ENCODE data around the gene HOXA11.

The HOXA11 gene

GRCh38 chr7:27203964-27204594 lies 19.0 kb upstream of the HOXA11 start:
- Histone ChIP-seq H3K9me3 (ENCODE audit: insufficient read depth, low read depth, low read length) (peaks cover 12% of the 10 kb centered on the region), H3K79me1 (ENCODE audit: low read length) (no peaks in the 10 kb centered on the region), H4K12ac (ENCODE audit: low read depth, low read length) (no peak overlapping the region), H2BK120ac (ENCODE audit: insufficient read depth, low read length, poor library complexity) (no peak overlapping the region), H2AFZ (ENCODE audit: insufficient read depth, low read length, poor library complexity) (no peak overlapping the region), H3K36me3 (ENCODE audit: control insufficient read depth in 1 of 2, insufficient read depth in 2 of 2, low read length in 2 of 2) (no peaks in the 10 kb centered on the region), H2BK12ac (ENCODE audit: low read length) (no peak overlapping the region), H3K4me2 (ENCODE audit: low read length) (no peak overlapping the region), H3K27me3 (ENCODE audit: insufficient read depth, low read length) (peaks cover 85% of the 10 kb centered on the region), H4K8ac (ENCODE audit: low read depth, low read length) (no peak overlapping the region), H3K4me1 (ENCODE audit: control insufficient read depth in 1 of 2, insufficient read depth in 2 of 2, low read length in 2 of 2) (peaks cover 14 to 17% of the 10 kb centered on the region in 2 experiments), H2BK5ac (ENCODE audit: low read depth, low read length, poor library complexity) (no peak overlapping the region), H4K91ac (ENCODE audit: low read depth, low read length) (no peak overlapping the region), H3K14ac (ENCODE audit: low read length) (no peak overlapping the region), H3K27ac (ENCODE audit: low read depth, low read length) (no peak overlapping the region), H3K79me2 (ENCODE audit: control insufficient read depth, insufficient read depth, low read length, poor library complexity) (no peaks in the 10 kb centered on the region), H3K9ac (ENCODE audit: low read length) (no peak overlapping the region), H3K18ac (ENCODE audit: low read length) (no peak overlapping the region), H3K23ac (ENCODE audit: low read length) (no peak overlapping the region), H3K4ac (ENCODE audit: low read depth, low read length) (no peak overlapping the region), H2AK5ac (ENCODE audit: low read length) (no peak overlapping the region), H3K4me3 (ENCODE audit: low read depth, low read length) (no peak overlapping the region)
- DNase-seq = no peak
- WGBS (ENCODE audit: extremely low coverage, insufficient coverage, insufficient read length) = no CpG with 5 or more reads among the region's 4 CpGs

- H3K4ac ChIP-seq (ENCODE audit: low read depth, low read length) = no peak overlapping the region
- H3K23ac ChIP-seq (ENCODE audit: low read length) = no peak overlapping the region
- H4K91ac ChIP-seq (ENCODE audit: low read depth, low read length) = no peak overlapping the region
- no peak for DNase-seq
- no peaks in the 10 kb centered on the region for H3K79me1 ChIP-seq (ENCODE audit: low read length)
- no peak overlapping the region for H2BK120ac ChIP-seq (ENCODE audit: insufficient read depth, low read length, poor library complexity)
- no peak overlapping the region for H2BK12ac ChIP-seq (ENCODE audit: low read length)
- no peak overlapping the region for H3K4me3 ChIP-seq (ENCODE audit: low read depth, low read length)
- H4K8ac ChIP-seq (ENCODE audit: low read depth, low read length) = no peak overlapping the region
- H2BK5ac ChIP-seq (ENCODE audit: low read depth, low read length, poor library complexity) = no peak overlapping the region
- no peak overlapping the region for H2AFZ ChIP-seq (ENCODE audit: insufficient read depth, low read length, poor library complexity)
- peaks cover 16 to 20% of the 10 kb centered on the region in 2 experiments for H3K4me1 ChIP-seq (ENCODE audit: control insufficient read depth in 1 of 2, insufficient read depth in 2 of 2, low read length in 2 of 2)
- H3K14ac ChIP-seq (ENCODE audit: low read length) = no peak overlapping the region
- H3K18ac ChIP-seq (ENCODE audit: low read length) = no peak overlapping the region
- WGBS (ENCODE audit: extremely low coverage, insufficient coverage, insufficient read length) = no CpG with 5 or more reads among the region's 10 CpGs
- no peaks in the 10 kb centered on the region for H3K79me2 ChIP-seq (ENCODE audit: control insufficient read depth, insufficient read depth, low read length, poor library complexity)
- no peak overlapping the region for H3K27ac ChIP-seq (ENCODE audit: low read depth, low read length)
- H3K9ac ChIP-seq (ENCODE audit: low read length) = no peak overlapping the region
- H3K36me3 ChIP-seq (ENCODE audit: control insufficient read depth in 1 of 2, insufficient read depth in 2 of 2, low read length in 2 of 2) = no peaks in the 10 kb centered on the region
- H2AK5ac ChIP-seq (ENCODE audit: low read length) = no peak overlapping the region
- H3K27me3 ChIP-seq (ENCODE audit: insufficient read depth, low read length) = peaks cover 86% of the 10 kb centered on the region
- no peak overlapping the region for H4K12ac ChIP-seq (ENCODE audit: low read depth, low read length)
- H3K4me2 ChIP-seq (ENCODE audit: low read length) = no peak overlapping the region
- H3K9me3 ChIP-seq (ENCODE audit: insufficient read depth, low read depth, low read length) = peaks cover 15% of the 10 kb centered on the region
Measured at GRCh38 chr7:27203365-27203953, 18.4 kb upstream of the HOXA11 start.

- DNase-seq = no peak
- Histone ChIP-seq H4K12ac (ENCODE audit: low read depth, low read length) (no peak overlapping the region), H2AFZ (ENCODE audit: insufficient read depth, low read length, poor library complexity) (no peak overlapping the region), H3K79me1 (ENCODE audit: low read length) (no peaks in the 10 kb centered on the region), H2AK5ac (ENCODE audit: low read length) (no peak overlapping the region), H3K27ac (ENCODE audit: low read depth, low read length) (no peak overlapping the region), H2BK120ac (ENCODE audit: insufficient read depth, low read length, poor library complexity) (no peak overlapping the region), H4K91ac (ENCODE audit: low read depth, low read length) (no peak overlapping the region), H3K23ac (ENCODE audit: low read length) (no peak overlapping the region), H3K9me3 (ENCODE audit: insufficient read depth, low read depth, low read length) (peaks cover 15% of the 10 kb centered on the region), H2BK5ac (ENCODE audit: low read depth, low read length, poor library complexity) (no peak overlapping the region), H3K36me3 (ENCODE audit: control insufficient read depth in 1 of 2, insufficient read depth in 2 of 2, low read length in 2 of 2) (no peaks in the 10 kb centered on the region), H3K4me2 (ENCODE audit: low read length) (no peak overlapping the region), H4K8ac (ENCODE audit: low read depth, low read length) (no peak overlapping the region), H3K14ac (ENCODE audit: low read length) (no peak overlapping the region), H2BK12ac (ENCODE audit: low read length) (no peak overlapping the region), H3K4me3 (ENCODE audit: low read depth, low read length) (no peak overlapping the region), H3K27me3 (ENCODE audit: insufficient read depth, low read length) (peaks cover 86% of the 10 kb centered on the region), H3K79me2 (ENCODE audit: control insufficient read depth, insufficient read depth, low read length, poor library complexity) (no peaks in the 10 kb centered on the region), H3K4me1 (ENCODE audit: control insufficient read depth in 1 of 2, insufficient read depth in 2 of 2, low read length in 2 of 2) (peaks cover 16 to 20% of the 10 kb centered on the region in 2 experiments), H3K18ac (ENCODE audit: low read length) (no peak overlapping the region), H3K4ac (ENCODE audit: low read depth, low read length) (no peak overlapping the region), H3K9ac (ENCODE audit: low read length) (no peak overlapping the region)
- WGBS (ENCODE audit: extremely low coverage, insufficient coverage, insufficient read length) = no CpG with 5 or more reads among the region's 3 CpGs
Measured at GRCh38 chr7:27202862-27203134, 17.8 kb upstream of the HOXA11 start.

- no peak overlapping the region for H3K4me2 ChIP-seq (ENCODE audit: low read length)
- DNase-seq = no peak
- no peak overlapping the region for H2AFZ ChIP-seq (ENCODE audit: insufficient read depth, low read length, poor library complexity)
- H3K79me1 ChIP-seq (ENCODE audit: low read length) = no peaks in the 10 kb centered on the region
- no peak overlapping the region for H4K8ac ChIP-seq (ENCODE audit: low read depth, low read length)
- no peak overlapping the region for H3K27ac ChIP-seq (ENCODE audit: low read depth, low read length)
- H3K14ac ChIP-seq (ENCODE audit: low read length) = no peak overlapping the region
- H3K4ac ChIP-seq (ENCODE audit: low read depth, low read length) = no peak overlapping the region
- H2AK5ac ChIP-seq (ENCODE audit: low read length) = no peak overlapping the region
- WGBS (ENCODE audit: extremely low coverage, insufficient coverage, insufficient read length) = no CpG with 5 or more reads among the region's 30 CpGs
- H2BK5ac ChIP-seq (ENCODE audit: low read depth, low read length, poor library complexity) = no peak overlapping the region
- no peak overlapping the region for H3K9ac ChIP-seq (ENCODE audit: low read length)
- H3K4me3 ChIP-seq (ENCODE audit: low read depth, low read length) = no peak overlapping the region
- peaks cover 15% of the 10 kb centered on the region for H3K9me3 ChIP-seq (ENCODE audit: insufficient read depth, low read depth, low read length)
- H2BK12ac ChIP-seq (ENCODE audit: low read length) = no peak overlapping the region
- no peak overlapping the region for H3K18ac ChIP-seq (ENCODE audit: low read length)
- H4K12ac ChIP-seq (ENCODE audit: low read depth, low read length) = no peak overlapping the region
- no peaks in the 10 kb centered on the region for H3K79me2 ChIP-seq (ENCODE audit: control insufficient read depth, insufficient read depth, low read length, poor library complexity)
- H3K36me3 ChIP-seq (ENCODE audit: control insufficient read depth in 1 of 2, insufficient read depth in 2 of 2, low read length in 2 of 2) = no peaks in the 10 kb centered on the region
- peaks cover 87% of the 10 kb centered on the region for H3K27me3 ChIP-seq (ENCODE audit: insufficient read depth, low read length)
- peaks cover 16 to 20% of the 10 kb centered on the region in 2 experiments for H3K4me1 ChIP-seq (ENCODE audit: control insufficient read depth in 1 of 2, insufficient read depth in 2 of 2, low read length in 2 of 2)
- no peak overlapping the region for H4K91ac ChIP-seq (ENCODE audit: low read depth, low read length)
- no peak overlapping the region for H3K23ac ChIP-seq (ENCODE audit: low read length)
- no peak overlapping the region for H2BK120ac ChIP-seq (ENCODE audit: insufficient read depth, low read length, poor library complexity)
Measured at GRCh38 chr7:27202018-27202861, 17.2 kb upstream of the HOXA11 start.

Measured in trophoblast cell (in vitro differentiated cells and primary cell).